Activated CD4-positive, alpha-beta T cell treated with anti-CD3 and anti-CD28 coated beads, Interleukin-2, amount 50 U/mL, for 48 hours (primary cell): ENCODE measurements around the gene ROR1.

ENCODE experiments used
- DNase-seq, 2 experiments: peaks; one replicate each; pipeline ENCODE4 v3.0.0-alpha.2; 2020

The ROR1 gene

GRCh38 chr1:63773815-63774616 is at the start of gene ROR1:
TSS of gene ROR1 (plus strand) at chr1:63774017.
- DNase-seq = peak; percentile 70 to 77

- no peak for DNase-seq
These were observed 49.4 kb upstream of the ROR1 start for GRCh38 chr1:63724375-63724899.

- DNase-seq = no peak
These were observed 45.1 kb upstream of the ROR1 start for GRCh38 chr1:63728611-63729226.

- DNase-seq = no peak
These were observed 44.6 kb upstream of the ROR1 start for GRCh38 chr1:63729227-63729620.

GRCh38 chr1:63730211-63730610 is 43.6 kb upstream of the ROR1 start:
- DNase-seq = no peak

GRCh38 chr1:63731117-63732043 is 42.4 kb upstream of the ROR1 start:
- DNase-seq = no peak

- no peak for DNase-seq
These were observed 41.2 kb upstream of the ROR1 start for GRCh38 chr1:63732666-63733065.

GRCh38 chr1:63738772-63739171 is 35.0 kb upstream of the ROR1 start:
- no peak for DNase-seq

- DNase-seq = no peak
These were observed 34.4 kb upstream of the ROR1 start for GRCh38 chr1:63739452-63739851.

GRCh38 chr1:63740432-63740831 is 33.4 kb upstream of the ROR1 start:
- DNase-seq = no peak

- no peak for DNase-seq
These were observed 31.3 kb upstream of the ROR1 start for GRCh38 chr1:63742526-63742925.

GRCh38 chr1:63743781-63744180 is 30.0 kb upstream of the ROR1 start:
- no peak for DNase-seq

GRCh38 chr1:63746129-63746864 is 27.5 kb upstream of the ROR1 start:
- DNase-seq = peak; percentile 45 to 47

GRCh38 chr1:63747445-63747844 is 26.4 kb upstream of the ROR1 start:
- no peak for DNase-seq

GRCh38 chr1:63748046-63748580 is 25.7 kb upstream of the ROR1 start:
- no peak for DNase-seq

- no peak for DNase-seq
These were observed 25.2 kb upstream of the ROR1 start for GRCh38 chr1:63748641-63749040.

GRCh38 chr1:63750721-63751120 is 23.1 kb upstream of the ROR1 start:
- no peak for DNase-seq

- DNase-seq = no peak
These were observed 21.6 kb upstream of the ROR1 start for GRCh38 chr1:63752176-63752575.

GRCh38 chr1:63753591-63753990 is 20.2 kb upstream of the ROR1 start:
- no peak for DNase-seq

- no peak for DNase-seq
These were observed 17.0 kb upstream of the ROR1 start for GRCh38 chr1:63756839-63757238.

- no peak for DNase-seq
These were observed 16.5 kb upstream of the ROR1 start for GRCh38 chr1:63757334-63757733.

GRCh38 chr1:63758791-63759190 is 15.0 kb upstream of the ROR1 start:
- DNase-seq = no peak
